ENCODE results near the gene CXXC4.

CXXC4 gene

GRCh38 chr4:104488151-104488550 is 6.5 kb downstream of the CXXC4 start:
- no peak for DNase-seq

GRCh38 chr4:104486716-104487504 is 7.8 kb downstream of the CXXC4 start:
- no peak for DNase-seq

DNA sequence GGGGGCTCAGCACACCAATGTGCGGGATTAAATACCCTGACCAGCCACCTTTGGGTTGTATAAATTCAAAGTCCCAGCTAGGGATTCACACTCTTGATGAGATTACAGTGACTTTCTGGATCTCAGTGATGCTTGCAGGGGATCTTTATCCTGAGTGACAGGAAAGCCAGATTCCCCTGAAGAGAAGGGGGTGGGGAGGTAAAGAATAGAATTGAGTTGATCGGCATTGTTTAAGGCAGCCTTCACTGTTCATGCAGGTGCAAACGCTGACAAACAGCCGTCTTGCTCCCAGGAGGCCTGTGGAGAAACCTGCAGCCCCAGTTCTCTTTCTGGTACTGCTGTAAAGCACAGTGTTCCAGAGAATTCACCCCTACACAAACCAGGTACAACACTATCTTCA is 19.0 kb downstream of the CXXC4 start:
- no peak for DNase-seq

DNA sequence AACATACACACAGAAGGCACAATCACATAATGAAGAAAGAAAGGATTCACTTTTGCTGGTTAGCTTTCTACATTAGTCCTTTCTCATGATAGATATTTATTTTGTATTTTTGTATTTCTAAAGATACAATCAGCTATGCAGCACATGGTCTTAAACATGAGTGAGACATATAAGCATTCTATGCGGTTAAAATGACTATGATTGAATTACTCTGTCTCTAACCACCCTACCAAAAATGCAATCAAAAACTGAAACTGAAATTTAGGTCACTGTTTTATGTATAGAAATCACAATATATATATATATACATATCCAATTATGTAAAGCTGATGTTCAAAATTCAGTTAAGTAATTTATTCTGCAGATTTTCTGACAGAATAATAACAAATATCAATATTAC is 21.9 kb downstream of the CXXC4 start:
- no peak for DNase-seq

DNA sequence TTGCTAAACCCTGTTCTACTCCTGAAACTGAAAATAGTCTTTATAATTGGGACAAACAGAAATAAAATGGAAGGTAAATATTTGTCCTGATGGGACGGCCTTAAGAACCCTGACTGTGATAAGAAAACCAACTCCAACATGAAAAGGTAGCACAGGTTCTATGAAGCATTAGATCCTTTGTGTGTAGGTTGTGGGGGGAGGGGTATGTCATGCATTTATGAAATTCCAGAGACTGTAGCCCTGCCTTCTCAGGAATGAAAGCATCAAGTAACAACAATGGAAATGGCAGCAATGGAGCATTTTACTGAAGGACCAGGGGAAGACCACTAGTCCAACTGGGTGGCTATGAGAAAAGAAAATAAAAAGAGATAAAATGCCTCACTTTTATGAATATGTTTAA is 23.9 kb downstream of the CXXC4 start:
- no peak for DNase-seq

DNA sequence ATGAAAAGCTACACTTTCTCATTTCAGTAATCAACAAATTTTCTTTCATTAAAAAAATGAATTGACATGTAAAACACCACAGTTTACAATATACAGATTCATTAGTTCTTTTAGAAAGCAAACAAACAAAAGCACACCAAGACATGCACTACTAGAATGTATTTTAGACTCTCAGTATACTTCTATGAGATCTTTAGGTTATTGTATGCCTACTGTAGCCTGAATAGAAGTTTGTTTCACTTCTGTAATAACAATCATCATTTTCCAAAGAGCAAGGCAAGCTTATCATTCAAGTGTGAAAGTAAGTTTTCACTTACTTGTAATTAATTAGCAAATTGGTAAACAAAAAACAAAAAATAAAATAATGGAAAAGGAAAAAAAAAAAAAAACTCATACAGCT is 24.9 kb downstream of the CXXC4 start:
- DNase-seq, result no peak

GRCh38 chr4:104465619-104466018 is 29.1 kb downstream of the CXXC4 start:
- DNase-seq, result no peak

- DNase-seq, result no peak
These were observed 29.5 kb downstream of the CXXC4 start for GRCh38 chr4:104465201-104465600.

DNA sequence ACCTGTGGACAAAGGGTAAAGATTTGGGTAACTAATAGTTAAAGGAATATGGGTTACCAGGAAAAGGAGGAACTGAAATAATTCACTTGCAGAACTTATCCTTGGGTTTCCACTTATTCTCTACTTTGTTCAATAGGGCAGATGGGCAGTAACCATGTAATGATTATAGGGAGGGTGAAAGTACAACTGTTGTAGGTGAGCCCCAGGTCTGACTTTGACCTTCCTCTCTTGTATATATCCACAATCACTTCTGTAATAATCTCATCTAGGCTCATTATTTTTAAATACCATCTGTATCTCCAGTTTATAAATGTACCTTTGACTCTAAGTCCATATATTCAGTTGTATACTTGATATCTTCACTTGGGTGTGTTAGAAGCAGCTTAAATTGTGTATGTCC is 32.1 kb downstream of the CXXC4 start:
- DNase-seq, result no peak

- DNase-seq, result no peak
These were observed 37.2 kb downstream of the CXXC4 start for GRCh38 chr4:104457308-104457981.

- no peak for DNase-seq
These were observed 43.1 kb downstream of the CXXC4 start for GRCh38 chr4:104451573-104451972.

GRCh38 chr4:104449537-104449936 is 45.2 kb downstream of the CXXC4 start:
- DNase-seq, result no peak

GRCh38 chr4:104447294-104447693 is 47.4 kb downstream of the CXXC4 start:
- DNase-seq, result no peak

DNA sequence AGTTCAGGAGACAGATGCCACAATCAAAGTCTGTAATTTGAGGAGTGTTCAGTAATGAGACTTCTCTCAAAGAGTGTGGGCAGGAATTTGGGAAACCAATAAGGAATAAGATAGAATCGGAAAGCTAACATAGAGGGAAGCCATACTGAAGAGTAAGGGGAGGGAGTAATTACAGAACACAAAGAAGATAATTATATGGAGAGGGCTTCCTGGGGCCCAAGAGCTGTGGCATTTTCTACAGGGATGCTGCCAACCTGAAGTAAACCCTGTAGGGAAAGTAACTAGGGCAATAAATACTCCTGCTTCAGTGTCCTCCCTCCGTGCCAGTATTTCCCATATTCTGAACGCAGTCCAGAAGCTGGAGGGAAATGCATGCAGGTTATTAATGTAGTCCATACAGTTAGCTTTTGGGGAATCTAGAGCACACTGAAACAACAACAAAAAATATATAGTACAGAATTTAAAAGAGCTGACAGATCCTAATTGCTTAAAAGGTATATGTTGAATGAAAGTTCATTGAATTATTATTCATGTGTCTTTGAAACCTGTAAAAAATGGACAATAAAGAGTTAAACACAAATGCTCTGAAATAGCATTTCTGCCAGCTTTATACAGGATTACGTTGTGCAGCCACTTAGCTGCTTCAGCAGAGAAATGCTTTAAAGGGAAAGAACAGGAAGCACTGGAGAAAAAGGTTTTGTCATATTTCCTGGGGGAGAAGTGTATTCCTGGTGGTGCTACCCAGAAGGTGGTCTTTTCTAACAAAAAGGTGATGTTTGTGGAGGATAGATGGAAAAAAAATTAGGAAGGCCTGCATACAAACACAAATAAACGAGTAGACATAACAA is 48.0 kb downstream of the CXXC4 start:
- no peak for DNase-seq

GRCh38 chr4:104444685-104445084 is 50.0 kb downstream of the CXXC4 start:
- DNase-seq, result no peak

- no peak for DNase-seq
These were observed 58.2 kb downstream of the CXXC4 start for GRCh38 chr4:104436542-104436941.

DNA sequence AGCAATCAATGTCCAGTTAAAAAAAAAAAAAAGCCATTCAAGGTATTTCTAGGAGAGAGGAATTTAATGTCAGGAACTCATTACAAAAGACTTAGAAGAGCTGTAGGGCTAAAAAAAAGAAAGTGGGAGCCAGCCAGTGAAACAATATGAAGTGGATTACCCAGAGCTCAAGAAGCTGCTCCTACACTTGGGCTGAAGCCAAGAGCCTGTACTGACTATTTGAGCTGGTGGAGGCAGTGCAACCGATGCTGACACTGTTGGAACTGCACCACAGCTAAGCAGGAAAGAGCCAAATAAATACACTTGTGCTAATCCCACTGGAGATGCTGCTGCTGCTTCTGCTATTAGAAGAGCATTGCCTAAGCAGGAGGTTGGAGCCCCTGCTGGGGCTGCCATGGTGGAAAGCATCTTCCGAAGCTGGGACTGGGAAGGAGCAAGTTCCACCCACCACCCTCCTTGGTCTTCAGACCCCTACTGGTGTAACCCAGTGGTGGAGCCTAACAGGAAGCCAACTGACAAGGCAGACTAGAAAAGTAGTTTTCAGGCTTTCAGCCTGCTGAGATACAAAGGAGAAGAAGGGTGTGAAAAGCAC is 65.4 kb downstream of the CXXC4 start:
- no peak for DNase-seq

GRCh38 chr4:104425948-104426347 is 68.7 kb downstream of the CXXC4 start:
- no peak for DNase-seq

- DNase-seq, result no peak
These were observed 69.7 kb downstream of the CXXC4 start for GRCh38 chr4:104424989-104425388.

GRCh38 chr4:104424475-104424941 is 70.2 kb downstream of the CXXC4 start:
- no peak for DNase-seq

- DNase-seq, result no peak
These were observed 73.1 kb downstream of the CXXC4 start for GRCh38 chr4:104421566-104421965.

DNA sequence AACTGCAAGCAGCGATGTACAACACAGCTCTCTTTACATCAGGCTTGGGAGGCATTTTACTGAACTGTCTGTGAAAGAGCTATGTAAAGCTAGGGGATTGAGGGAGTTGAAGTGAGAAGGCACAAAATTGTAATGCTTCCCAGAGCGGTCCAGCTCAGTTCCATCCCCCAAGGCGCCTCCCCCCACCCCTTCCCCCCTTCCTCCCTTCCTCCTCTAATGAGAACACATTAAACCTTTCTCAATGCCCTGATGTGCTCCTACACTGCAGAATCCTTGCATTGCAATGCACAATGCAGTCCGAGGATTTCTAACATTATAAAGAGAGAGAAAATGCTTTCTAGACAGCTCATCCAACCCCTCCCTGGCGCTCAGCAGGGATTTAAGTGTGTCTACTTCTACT is 73.9 kb downstream of the CXXC4 start:
- no peak for DNase-seq
